ENCODE results near the gene SLC4A7. TPM values are rescaled to one million over a fixed set of nuclear protein-coding genes. Genes with fewer than 3 reads are reported as not detected.

Gene SLC4A7
- total RNA-seq, 1 experiment from 2014 or later = 90.8 TPM

DNA sequence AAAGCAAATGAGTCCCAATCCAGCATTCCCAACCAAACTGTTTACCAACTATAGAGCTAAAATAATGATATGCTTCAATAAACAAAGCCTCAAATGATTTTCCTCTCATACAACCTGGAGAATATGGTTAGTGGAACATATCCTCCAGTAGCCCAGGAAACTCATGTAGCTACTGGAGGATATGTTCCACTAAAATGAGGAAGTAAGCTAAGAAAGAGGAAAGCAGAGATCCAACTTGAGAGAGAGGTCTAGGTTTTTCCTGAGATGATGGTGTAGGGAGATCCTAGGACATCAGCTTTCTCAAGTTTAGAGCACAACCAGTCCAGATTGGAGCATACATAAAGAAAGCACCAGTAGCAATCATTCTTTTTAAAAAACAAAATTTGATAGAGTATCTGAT, 44.6 kb upstream of the SLC4A7 start (continued):
- no peak for TF ChIP-seq HMGXB4 (CRISPR knock-in tag; IDR thresholded peaks at IDR 0.05)

- Mint-ChIP-seq H3K9me3 (no peaks in the 10 kb centered on the region), H3K27ac (no peak overlapping the region), H3K36me3 (no peaks in the 10 kb centered on the region), H3K4me3 (no peak overlapping the region), H3K4me1 (peaks cover 32% of the 10 kb centered on the region), H3K27me3 (ENCODE audit: low read depth) (peaks cover 3% of the 10 kb centered on the region)
- no peak for TF ChIP-seq PRRX2 (CRISPR knock-in tag; IDR thresholded peaks at IDR 0.05)
- TF ChIP-seq ETV6 (CRISPR knock-in tag; IDR thresholded peaks at IDR 0.05) = no peak
- TF ChIP-seq NR2C2 (CRISPR knock-in tag; IDR thresholded peaks at IDR 0.05) = no peak
- no peak for TF ChIP-seq ZNF396 (CRISPR knock-in tag; IDR thresholded peaks at IDR 0.05; ENCODE audit: borderline replicate concordance)
- no peak for TF ChIP-seq SOX15 (CRISPR knock-in tag; IDR thresholded peaks at IDR 0.05)
- TF ChIP-seq, protein P1, sequence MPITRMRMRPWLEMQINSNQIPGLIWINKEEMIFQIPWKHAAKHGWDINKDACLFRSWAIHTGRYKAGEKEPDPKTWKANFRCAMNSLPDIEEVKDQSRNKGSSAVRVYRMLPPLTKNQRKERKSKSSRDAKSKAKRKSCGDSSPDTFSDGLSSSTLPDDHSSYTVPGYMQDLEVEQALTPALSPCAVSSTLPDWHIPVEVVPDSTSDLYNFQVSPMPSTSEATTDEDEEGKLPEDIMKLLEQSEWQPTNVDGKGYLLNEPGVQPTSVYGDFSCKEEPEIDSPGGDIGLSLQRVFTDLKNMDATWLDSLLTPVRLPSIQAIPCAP (CRISPR knock-in tag; IDR thresholded peaks at IDR 0.05) = no peak
- TF ChIP-seq ARID4B (CRISPR knock-in tag; IDR thresholded peaks at IDR 0.05; ENCODE audit: borderline replicate concordance) = no peak
- TF ChIP-seq, protein P2, sequence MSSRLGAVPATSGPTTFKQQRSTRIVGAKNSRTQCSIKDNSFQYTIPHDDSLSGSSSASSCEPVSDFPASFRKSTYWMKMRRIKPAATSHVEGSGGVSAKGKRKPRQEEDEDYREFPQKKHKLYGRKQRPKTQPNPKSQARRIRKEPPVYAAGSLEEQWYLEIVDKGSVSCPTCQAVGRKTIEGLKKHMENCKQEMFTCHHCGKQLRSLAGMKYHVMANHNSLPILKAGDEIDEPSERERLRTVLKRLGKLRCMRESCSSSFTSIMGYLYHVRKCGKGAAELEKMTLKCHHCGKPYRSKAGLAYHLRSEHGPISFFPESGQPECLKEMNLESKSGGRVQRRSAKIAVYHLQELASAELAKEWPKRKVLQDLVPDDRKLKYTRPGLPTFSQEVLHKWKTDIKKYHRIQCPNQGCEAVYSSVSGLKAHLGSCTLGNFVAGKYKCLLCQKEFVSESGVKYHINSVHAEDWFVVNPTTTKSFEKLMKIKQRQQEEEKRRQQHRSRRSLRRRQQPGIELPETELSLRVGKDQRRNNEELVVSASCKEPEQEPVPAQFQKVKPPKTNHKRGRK (CRISPR knock-in tag; IDR thresholded peaks at IDR 0.05; ENCODE audit: borderline replicate concordance) = no peak
- TF ChIP-seq ZNF281 (CRISPR knock-in tag; IDR thresholded peaks at IDR 0.05) = no peak
- TF ChIP-seq HMGA2 (CRISPR knock-in tag; IDR thresholded peaks at IDR 0.05) = no peak
- TF ChIP-seq ELF4 (CRISPR knock-in tag; IDR thresholded peaks at IDR 0.05; ENCODE audit: low read depth) = no peak
- no peak for TF ChIP-seq NR1H2 (CRISPR knock-in tag; IDR thresholded peaks at IDR 0.05)
- TF ChIP-seq, protein P3, sequence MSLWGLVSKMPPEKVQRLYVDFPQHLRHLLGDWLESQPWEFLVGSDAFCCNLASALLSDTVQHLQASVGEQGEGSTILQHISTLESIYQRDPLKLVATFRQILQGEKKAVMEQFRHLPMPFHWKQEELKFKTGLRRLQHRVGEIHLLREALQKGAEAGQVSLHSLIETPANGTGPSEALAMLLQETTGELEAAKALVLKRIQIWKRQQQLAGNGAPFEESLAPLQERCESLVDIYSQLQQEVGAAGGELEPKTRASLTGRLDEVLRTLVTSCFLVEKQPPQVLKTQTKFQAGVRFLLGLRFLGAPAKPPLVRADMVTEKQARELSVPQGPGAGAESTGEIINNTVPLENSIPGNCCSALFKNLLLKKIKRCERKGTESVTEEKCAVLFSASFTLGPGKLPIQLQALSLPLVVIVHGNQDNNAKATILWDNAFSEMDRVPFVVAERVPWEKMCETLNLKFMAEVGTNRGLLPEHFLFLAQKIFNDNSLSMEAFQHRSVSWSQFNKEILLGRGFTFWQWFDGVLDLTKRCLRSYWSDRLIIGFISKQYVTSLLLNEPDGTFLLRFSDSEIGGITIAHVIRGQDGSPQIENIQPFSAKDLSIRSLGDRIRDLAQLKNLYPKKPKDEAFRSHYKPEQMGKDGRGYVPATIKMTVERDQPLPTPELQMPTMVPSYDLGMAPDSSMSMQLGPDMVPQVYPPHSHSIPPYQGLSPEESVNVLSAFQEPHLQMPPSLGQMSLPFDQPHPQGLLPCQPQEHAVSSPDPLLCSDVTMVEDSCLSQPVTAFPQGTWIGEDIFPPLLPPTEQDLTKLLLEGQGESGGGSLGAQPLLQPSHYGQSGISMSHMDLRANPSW (CRISPR knock-in tag; conservative IDR thresholded peaks at IDR 0.05; ENCODE audit: low read depth) = no peak
- TF ChIP-seq ATF1 (CRISPR knock-in tag; IDR thresholded peaks at IDR 0.05) = no peak
- no peak for TF ChIP-seq USF2 (CRISPR knock-in tag; IDR thresholded peaks at IDR 0.05)
- DNase-seq (ENCODE audit: low spot score) = no peak
- CTCF ChIA-PET = no interaction called here
- no peak for ATAC-seq
- POLR2A ChIA-PET = no interaction called here
These were observed 42.6 kb upstream of the SLC4A7 start for GRCh38 chr3:27526614-27527315.

Measured in WTC11 (cell line).